Spleen (tissue), 7 donors: Measurements from ENCODE around the gene SLC35F3.

Experiments
- CTCF ChIP-seq, 11 experiments: fragments of 200-600 bp in 7 of 11; fragments of 450-650 bp in 4 of 11; sonication (generic) in 4 of 11; IDR thresholded peaks in 8 of 11; conservative IDR thresholded peaks in 3 of 11; 1 replicate in 7 of 11; 2 replicates in 4 of 11; pipeline versions ENCODE4 v1.4.0 to v1.8.0; 2016 to 2021; ENCODE audit warnings: antibody characterized with exemption in 11 of 11, inconsistent platforms in 4 of 11, mild to moderate bottlenecking in 1 of 11
- POLR2AphosphoS5 ChIP-seq, 3 donors: sonication (generic); formaldehyde crosslinking; IDR thresholded peaks; one replicate each; pipeline ENCODE4 v1.5.1; 2017; ENCODE audit warnings: antibody characterized with exemption in 3 of 3
- donor health status: DM: no; HTN: no; CAD: no; lungs with moderate emphysema.
- donor health status: DM: no; HTN: no; CAD: no.
- donor health status: DM: no; HTN: no; CAD: no.

- TF ChIP-seq POLR2AphosphoS5 (IDR thresholded peaks at IDR 0.05), result no peak
- no peak for TF ChIP-seq CTCF (IDR thresholded peaks at IDR 0.05 in 8 of 11, conservative IDR thresholded peaks at IDR 0.05 in 3 of 11)
Observed at GRCh38 chr1:234313171-234313570, 408.7 kb downstream of the SLC35F3 start.
